Stimulated activated CD8-positive, alpha-beta memory T cell treated with anti-CD3 and anti-CD28 coated beads, Interleukin-4, amount 100 ng/mL, for 24 hours (primary cell): ENCODE measurements around the gene RNF222.
A peak's percentile ranks its signal among the peaks of the same experiment; 100 is the strongest.
"Not testable (repeated sequence)": the region's sequence is repeated elsewhere in the genome, so short reads cannot be mapped to it uniquely, and the experiment has no call there.

Experiments
- DNase-seq: peaks from one replicate; pipeline ENCODE4 v3.0.0-alpha.2; 2020; ENCODE audit warnings: low read depth

The RNF222 gene

DNA sequence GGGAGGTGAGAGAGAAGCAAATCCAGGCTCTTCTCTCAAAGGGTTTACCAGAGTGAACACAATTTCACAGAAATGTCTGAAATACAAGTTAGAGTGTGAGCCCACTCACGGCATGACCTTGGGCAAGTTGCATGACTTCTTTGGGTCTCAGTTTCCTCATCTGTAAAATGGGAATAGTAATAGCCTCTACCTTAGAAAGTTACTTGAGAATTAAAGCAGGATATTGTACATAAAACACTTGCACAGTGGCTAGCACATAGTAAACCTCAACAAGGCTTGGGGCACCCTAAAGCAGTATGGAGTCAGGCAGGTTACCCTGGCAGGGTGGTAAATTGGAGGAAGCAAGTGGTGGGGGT, 13.2 kb upstream of the RNF222 start:
- DNase-seq = no peak

DNA sequence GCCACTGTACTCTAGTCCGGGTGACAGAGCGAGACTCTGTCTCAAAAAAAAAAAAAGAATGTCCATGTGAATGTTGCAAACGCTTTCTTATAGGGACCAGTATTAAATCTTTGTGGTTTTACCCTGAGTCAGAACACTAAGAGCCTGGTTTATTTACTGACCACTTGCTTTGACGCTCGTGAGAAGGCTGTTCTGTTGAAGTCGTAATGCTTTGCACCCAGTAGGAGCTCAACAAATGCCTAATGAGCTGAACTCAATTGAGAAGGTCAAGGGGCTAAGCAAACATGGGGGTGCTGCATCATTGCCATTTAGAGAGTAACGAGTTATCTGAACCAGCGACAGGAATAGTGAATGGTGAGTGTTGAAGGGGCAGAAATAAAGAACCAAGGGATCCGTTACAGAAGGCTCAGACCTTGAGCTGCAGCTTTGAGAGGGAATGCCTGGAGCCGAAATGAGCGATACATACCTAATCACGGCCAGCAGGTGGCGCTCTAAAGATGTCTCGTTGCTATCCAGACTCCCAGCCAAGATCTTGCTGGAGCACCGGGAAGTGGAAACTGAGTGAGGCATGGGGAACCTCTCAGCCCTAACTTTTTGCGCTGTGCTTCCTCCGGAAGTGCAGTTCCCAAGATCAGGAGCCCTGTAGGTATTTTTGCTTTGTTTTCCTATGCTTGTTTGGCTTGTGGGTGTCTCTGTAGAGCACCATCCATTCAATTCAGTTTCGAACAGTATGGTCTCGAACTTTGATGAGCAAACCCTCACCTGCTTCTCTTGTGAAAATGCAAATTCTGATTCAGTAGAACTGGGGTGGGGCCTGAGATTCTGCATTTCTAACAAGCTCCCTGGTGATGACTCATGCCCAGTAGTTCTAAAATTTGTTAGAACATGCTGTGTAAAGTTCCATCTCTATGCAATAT, 12.6 kb upstream of the RNF222 start:
- peak; percentile 55 for DNase-seq

DNA sequence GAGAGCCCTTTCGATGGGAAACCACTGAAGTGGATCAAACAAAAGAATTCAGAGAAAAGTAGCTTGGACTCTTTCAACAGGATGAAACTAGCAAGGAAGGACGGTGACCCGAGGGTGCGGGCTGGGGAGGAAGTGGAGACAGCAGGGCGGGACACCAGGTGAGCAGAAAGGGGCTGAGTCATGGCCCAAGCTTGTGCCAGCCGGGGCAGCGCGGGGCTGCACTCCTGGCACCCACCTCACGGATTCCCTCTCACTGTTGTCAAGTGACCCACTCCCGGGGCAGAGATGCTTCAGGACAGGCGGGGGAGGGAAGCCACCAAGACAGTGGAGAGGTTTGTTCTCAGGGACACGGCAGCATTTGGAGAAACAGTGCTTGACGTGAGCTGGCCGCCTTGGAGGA, 10.7 kb upstream of the RNF222 start:
- DNase-seq = no peak

DNA sequence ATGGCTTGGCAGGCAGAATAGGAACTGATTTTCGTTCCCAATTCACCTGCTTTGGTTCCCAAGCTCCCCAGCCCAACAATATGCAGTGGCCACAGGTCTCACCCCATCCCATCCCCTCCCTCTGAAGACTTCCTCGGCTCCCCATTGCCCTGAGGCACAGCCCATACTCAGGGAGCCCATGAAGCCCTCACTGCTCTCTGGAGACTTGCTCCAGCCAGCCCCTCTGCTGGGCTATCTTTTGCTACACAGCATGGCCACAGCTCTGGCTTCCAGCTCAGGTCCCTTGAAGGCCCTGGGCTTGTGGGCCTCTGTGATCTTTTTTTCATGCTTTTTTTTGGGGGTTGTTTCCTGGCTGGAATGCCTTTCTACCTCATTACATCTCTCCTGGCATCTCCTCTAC, 8.5 kb upstream of the RNF222 start:
- no peak for DNase-seq

DNA sequence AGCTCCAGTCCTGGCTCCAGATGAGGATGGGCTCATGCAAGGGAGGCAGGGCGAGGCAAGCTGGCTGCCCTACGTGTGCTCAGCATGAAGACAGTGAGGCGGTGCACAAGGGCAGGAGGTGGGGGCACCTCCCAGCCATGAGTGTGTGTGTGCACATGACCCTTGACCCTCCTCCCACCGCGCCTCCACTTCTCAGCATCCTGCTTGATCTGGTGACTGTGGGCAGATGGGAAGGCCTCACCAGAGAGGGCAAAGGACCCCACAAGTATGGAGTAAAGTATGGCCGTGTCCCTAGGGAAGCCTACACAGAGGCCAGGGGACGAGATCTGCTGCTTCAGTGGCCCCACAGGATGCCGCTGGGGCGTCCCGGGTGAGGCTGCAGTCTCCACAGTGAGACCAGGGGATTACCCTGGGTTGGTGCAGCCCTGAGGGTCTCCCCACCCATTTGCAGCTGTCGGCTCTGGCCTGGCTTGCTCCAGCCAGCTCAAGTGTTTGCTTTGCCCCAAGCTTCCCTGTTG, 7.9 kb upstream of the RNF222 start:
- no peak for DNase-seq

DNA sequence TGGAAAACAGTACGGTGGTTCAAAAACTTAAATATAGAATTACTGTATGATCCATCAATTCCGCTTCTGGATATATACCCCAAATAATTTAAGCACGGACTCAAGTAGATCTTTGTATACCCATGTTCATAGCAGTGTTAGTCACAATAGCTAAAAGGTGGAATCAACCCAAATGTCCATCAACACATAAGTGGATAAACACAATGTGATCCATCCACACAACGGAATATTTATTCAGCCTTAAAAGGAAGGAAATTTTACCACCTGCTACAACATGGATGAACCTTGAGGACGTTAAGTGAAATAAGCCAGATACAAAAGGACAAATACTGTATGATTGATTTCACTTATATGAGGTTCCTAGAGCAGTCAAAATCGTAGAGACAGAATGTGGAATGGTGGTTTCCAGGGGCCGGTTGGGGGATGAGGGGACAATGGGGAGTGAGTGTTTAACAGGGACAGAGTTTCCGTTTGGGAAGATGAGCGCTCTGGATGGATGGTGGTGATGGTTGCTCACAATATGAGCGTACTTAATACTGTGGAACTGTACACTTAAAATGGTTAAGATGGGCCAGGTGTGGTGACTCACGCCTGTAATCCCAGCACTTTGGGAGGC, 5.4 kb upstream of the RNF222 start:
- DNase-seq = no peak

DNA sequence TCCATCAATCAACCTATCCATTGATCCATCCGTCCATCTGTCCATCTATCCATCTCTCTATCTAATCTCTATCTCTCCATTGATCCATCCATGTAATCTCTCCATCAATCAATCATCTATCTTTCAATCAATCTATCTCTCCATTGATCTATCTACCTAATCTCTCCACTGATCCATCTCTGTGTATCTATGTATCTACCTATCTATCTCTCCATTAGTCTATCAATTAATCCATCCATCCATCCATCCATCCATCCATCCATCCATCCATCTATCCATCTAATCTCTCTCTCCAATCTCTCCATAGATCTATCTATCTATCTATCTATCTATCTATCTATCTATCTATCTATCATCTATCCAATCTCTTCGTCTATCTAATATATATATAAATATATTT, 3.5 kb upstream of the RNF222 start:
- no peak for DNase-seq

DNA sequence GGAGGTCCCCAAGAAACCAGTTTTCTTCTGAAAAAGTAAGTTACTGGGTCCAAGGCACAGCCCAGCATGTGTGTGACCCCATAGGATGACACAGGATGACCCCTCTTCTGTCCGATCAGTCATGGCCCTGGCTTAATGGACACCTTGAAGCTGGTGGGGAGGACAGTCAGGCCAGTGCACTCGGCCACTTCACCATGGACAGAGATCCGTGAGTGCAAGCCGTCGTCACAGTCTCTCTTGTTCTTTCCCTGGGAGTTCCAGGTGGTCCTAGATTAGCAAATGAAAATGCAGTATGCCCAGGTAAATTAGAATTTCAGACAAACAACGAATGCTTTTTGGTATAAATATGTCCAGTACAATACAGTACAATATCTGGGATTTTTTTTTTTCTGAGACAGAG, 1.4 kb upstream of the RNF222 start:
- no peak for DNase-seq

DNA sequence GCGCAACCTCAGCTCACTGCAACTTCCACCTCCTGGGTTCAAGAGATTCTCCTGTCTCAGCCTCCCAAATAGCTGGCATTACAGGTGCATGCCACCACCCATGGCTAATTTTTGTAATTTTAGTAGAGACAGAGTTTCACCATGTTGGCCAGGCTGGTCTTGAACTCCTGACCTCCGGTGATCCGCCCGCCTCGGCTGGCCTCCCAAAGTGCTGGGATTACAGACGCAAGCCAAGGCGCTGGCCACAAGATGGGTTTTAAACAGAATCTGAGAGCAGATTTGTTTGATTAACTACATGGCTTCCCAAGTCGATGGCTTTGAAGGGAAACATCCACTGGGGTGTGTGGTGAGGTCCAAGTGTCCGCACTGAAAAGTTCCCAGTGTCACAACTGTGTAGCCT, 3.1 kb downstream of the RNF222 start:
- not testable (repeated sequence) for DNase-seq

DNA sequence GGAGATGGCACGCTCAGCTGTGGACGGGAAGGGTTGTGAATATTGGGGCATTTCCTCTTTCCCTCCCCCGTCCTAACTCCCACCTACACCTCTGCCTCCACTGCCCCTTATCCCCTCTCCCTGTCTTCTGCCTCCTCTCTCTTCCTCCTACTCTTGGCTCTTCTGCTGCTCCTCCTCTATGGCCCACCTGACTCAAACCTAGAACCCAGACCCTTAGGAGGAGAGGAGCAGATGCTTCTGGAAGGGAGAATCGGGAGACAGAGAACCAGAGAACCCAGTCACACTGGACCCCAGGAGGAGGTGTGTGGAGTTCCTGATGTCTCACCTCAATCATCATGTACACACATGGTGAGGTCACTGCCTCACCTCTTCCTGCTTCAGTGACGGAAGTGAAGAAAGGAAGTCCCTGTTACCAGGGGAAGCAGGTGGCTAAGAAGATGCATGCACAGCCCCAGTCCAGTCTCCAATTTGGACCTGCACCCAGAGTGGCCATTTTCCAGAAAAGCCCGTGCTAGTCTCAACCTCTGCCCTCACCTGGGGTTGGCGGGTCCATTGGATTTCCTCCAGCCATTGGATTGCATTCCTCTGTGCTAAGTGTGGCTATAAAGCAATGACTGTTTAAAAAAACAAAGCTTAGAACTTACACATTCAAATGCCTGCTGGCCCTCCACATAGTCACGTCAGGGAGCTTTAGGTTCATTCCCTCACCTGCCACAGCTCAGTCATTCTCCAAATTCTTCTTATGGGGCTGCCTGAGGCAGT, 4.0 kb downstream of the RNF222 start:
- DNase-seq = no peak

DNA sequence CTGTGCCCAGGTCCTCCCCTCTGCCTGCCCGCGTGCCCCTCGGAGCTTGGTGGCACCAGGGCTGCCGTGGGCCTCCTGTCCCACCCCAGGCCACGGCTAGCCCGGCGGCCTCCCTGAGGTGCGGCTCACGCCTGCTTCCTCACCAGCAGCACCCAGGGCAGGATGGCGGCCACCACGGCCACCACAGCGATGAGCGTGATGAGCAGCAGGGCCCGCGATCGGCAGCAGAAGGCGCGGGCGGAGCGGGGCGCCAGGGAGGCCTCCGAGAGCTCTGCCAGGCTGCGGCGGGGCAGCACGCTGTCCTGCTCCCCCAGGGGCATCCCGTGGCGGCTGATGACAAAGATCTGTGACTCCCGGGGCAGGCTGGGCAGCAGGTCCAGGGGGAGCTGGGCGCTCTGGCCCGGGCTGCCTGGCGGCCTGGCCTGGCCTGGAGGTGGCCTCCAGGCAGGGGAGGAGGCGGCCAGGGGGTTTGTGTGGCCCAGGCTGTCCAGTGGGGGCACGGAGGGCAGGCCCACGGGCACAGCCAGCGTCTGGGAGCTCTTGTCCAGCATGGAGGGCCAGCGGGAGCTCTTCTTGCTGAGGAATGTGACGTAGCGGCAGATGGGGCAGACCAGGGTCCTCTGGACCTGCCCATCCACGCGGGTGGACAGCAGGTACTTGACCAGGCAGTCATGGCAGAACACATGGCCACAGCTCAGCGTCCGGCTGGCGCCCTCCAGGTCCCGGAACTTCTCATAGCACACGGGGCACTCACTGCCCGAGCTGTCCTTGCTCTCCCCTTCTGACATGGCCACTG, 4.8 kb downstream of the RNF222 start:
- DNase-seq = no peak

DNA sequence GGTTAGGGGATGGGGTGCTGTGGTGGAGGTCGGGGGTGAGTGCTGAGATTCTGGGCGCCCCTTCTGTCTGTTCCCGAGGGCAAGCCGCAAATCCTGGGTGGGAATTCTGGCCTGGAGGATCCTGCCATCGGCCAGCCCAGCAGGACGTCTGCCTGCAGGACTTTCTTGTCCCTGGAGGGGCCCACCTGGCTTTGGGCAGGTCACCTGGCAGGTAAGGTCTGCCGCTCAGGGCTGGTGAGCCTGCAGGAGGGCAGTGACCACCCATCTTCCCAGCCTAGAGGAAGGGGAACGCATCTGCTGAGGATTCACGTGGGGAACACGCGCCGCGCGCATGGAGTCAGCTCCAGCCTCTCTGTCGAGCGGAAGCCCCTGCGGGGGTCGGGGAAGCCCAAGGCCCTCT, 5.4 kb downstream of the RNF222 start:
- DNase-seq = no peak

DNA sequence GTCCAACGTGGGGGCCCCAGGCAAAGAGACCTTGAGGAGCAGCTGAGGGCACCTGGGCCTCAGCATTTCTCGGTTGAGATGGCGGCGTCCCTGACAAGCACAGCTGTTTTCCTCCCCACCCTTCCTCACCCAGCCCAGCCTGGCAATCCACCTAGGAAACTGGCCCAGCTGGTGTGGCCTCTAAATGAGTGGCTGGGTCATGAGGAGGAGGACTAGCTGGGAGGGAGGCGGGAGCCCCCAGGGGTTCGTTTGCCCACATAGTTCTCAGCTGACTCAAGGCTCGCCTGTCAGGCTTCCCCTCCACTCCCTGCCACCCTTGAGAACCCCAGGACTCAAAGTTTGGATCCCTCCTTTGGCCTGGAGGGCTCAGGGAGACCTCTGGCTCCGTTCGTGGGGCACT, 5.9 kb downstream of the RNF222 start:
- DNase-seq = no peak

DNA sequence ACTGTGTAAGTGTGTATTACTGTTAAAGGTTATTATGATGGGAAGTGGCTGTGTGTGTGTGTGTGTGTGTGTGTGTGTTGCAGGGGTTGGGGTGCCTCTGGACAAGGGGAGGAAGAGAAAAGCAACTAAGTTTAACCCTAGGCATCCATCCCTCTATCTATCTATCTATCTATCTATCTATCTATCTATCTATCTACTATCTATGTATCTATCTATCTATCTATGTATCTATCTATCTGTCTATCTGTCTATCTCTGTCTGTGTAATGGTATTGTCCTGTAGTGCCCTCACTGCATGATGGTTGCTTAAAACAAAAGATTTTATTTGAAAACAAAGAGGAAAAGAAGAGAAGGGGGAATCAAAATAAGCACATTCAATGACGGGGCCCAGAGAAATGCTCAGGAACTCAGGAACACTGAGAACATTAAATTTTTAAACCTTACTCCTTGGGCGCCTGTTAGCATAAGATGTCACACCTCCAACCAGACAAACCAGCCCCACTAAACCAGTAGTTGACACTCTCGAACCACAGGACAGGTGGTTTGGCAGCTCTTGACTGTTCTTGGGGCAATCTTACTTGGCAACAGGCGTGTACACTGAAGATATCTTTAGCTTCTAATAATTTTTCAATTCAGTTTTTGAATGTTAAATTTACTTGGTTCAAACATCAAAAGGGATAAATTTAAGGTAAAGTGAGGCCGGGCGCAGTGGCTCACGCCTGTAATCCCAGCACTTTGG, 9.5 kb downstream of the RNF222 start:
- DNase-seq = no peak

DNA sequence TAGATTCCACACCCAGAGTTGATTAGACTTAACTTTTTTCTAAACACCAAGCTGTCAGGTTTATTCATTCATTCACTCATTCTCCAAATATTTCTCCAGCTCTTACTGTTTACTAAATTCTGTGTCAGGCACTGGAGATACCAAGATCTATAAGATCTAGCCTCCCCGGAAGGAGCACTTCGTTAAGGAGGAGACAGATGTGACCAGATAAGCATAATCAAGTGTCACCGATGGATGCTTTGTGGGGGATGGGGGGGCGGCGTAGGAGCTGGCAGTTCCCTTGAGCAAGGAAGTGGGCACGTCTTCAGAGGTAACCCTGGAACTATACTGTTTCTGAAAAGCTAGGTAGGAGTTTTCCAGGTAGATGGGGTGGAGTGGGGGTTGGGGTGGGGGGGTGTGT, 10.8 kb downstream of the RNF222 start:
- no peak for DNase-seq

DNA sequence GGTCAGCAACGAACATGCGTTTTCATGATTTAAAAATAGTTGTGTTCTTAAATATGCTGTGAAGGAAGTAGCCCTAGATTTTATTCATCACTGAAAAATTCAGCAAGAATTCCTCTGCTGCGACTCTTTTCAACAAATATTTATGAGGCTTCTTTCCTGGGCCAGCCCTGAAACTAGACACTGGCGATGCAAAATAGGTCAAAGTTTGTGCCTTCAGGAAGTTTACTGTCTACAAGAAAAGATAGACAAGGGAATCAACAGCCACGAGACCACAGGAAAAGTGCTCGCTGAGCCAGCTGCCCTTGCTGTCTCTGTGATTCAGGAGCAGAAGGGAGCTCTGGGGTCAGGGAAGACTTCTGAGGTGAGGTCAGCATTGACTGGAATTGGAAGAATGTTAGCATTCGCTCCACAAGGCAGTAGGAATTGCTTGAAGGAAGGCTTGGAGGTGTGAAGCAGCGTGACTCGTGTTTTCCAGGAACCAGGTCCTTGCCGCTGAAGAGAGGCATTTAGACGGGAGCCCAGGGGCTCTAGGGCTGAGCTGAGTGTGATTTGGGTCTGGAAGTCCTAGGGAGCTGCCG, 12.7 kb downstream of the RNF222 start:
- DNase-seq = no peak

DNA sequence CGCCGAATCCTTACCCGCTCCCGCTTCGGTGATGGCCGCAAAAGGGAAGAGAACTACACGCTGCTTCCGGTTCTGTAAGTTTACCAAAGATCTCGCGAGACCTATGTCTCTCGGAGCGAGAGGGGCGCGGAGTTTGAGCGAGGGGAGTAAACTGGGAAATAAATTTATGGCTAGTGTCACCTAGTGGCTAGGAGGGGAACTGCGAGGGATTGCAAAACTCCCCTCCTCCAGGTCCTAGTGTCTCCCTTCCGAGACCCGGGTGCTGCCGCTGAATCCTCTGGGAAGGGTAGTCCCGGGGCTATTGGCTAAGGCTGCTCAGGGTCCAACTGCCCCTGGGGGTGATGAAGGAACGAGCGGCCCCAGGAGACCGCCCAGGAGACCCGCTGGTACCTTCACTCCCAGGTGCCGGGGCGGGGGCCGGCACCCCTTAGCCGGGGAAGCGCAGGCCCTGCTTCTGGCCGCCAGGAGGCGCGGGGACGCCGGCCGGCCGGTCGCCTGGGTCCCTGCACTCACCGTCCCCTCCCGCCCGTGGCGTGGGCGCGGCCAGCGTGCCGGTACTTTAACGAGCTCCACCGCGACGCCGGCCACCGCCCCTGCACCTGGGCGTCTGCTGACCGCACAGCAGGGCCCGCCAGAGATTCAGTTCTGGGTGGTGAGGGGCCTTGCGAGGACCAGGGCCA, 14.3 kb downstream of the RNF222 start, which contains the start of gene RPL26:
TSS of gene RPL26 (minus strand) at position 51 of the 680 bp plus-strand sequence. CDS start 883 bp downstream, outside the sequence.
- peak; percentile 87 for DNase-seq

DNA sequence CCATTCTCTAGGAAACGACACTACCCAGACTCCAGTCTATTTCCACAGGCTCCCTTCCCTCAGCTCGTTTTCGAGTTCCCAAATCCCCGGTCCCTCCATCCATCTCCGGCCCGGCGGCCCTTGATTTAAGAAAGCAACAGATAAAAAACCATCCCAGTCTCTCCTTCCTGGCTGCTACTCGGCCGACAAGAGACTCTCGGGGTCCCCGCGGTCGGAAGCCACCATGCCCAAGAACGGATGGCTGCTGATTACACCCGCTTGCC, 14.8 kb downstream of the RNF222 start:
- no peak for DNase-seq

DNA sequence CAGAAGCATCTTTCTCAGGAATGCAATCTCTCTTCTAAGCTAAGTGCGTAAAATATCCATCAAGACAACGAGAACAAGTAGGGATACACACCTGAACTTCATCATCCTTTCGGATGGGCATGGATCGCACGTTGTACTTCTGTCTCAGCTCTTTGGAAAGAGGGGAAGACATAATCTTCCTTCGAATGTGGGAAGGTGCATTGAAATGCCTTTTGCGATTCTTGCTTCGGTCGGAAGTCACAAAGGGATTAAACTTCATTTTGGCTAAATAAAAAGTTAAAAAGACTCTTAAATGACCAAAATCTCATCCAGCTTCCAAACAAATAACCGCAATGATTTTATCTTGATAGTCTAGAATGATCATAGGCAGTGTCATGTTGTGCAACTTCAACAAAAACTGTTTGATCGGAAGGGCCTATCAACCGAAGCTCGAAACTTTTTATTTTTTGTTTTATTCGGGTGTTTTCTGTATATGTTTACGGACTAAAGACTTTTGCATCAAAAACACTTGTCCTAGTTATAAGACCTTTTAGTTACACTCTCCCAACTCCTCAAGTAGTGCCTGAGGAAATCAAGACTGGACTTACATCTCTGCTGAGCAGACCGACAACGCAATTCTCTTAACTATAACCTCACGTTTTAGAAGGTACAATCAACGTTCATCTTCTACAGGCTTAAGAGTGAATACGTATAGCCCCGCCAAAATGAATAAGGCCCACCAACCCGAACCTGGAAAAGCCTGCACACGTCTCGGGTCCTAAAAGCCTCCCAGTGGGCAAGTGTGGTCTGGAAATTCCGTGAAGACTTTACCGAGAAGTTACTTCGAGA, 15.4 kb downstream of the RNF222 start:
- no peak for DNase-seq

DNA sequence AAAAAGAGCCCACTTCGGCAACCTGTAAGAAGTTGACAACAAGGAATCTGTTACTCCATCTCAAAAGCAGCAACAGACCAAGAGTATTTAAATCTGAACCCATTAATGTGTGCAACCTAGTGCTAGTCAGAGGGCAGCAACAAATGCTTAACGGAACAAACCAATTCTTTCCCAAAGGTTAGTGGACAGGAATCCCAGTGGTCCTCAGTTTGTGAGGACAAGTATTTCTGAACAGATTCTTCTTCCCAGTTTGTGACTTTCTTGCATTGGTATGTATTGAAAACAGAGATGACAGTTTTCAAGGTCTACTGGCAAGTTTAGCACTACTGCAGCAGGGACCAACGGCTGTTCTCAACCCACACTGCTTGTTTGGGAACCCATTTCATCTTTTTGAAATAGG, 17.6 kb downstream of the RNF222 start:
- no peak for DNase-seq
